ENCODE measurements around the gene PCDHGA12. TPM values are rescaled to one million over a fixed set of nuclear protein-coding genes. Genes with fewer than 3 reads are reported as not detected.
A peak's percentile ranks its signal among the peaks of the same experiment; 100 is the strongest.
"Not testable (repeated sequence)": the region's sequence is repeated elsewhere in the genome, so short reads cannot be mapped to it uniquely, and the experiment has no call there.

Gene PCDHGA12
- total RNA-seq, 1 donor from 2014 or later = 3.6 TPM

DNA sequence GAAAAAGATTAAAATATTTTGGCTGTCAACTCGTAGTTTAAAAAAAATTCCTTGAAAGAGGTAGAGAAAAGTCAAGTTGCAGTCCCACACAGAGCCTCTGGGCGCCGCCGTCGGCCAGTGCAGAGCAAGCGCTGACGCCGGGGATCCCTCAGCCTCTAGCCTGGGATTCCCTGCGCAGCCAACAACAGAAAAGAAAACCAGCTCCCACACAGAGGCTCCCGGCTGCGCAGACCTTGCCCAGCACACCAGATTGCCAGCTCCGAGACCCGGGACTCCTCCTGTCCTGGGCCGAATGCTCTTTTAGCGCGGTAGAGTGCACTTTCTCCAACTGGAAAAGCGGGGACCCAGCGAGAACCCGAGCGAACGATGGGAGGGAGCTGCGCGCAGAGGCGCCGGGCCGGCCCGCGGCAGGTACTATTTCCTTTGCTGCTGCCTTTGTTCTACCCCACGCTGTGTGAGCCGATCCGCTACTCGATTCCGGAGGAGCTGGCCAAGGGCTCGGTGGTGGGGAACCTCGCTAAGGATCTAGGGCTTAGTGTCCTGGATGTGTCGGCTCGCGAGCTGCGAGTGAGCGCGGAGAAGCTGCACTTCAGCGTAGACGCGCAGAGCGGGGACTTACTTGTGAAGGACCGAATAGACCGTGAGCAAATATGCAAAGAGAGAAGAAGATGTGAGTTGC lies 12.7 kb upstream of the PCDHGA12 start, which contains the start of gene PCDHGB7:
Gene PCDHGB7 (plus strand): TSS at position 184 of the 679 bp plus-strand sequence. CDS start 183 bp downstream, at position 367.
- H3K4me3 ChIP-seq (ENCODE audit: low read depth, low read length) = peak within 1 kb of the TSS; percentile 42
- peaks cover 18% of the 10 kb centered on the region for H3K27me3 ChIP-seq (ENCODE audit: control insufficient read depth, insufficient read depth, low read length)
- DNase-seq (ENCODE audit: low read depth); H3K36me3 ChIP-seq (ENCODE audit: control insufficient read depth, insufficient read depth, low read length): not testable (repeated sequence)
- TF ChIP-seq, protein P1, sequence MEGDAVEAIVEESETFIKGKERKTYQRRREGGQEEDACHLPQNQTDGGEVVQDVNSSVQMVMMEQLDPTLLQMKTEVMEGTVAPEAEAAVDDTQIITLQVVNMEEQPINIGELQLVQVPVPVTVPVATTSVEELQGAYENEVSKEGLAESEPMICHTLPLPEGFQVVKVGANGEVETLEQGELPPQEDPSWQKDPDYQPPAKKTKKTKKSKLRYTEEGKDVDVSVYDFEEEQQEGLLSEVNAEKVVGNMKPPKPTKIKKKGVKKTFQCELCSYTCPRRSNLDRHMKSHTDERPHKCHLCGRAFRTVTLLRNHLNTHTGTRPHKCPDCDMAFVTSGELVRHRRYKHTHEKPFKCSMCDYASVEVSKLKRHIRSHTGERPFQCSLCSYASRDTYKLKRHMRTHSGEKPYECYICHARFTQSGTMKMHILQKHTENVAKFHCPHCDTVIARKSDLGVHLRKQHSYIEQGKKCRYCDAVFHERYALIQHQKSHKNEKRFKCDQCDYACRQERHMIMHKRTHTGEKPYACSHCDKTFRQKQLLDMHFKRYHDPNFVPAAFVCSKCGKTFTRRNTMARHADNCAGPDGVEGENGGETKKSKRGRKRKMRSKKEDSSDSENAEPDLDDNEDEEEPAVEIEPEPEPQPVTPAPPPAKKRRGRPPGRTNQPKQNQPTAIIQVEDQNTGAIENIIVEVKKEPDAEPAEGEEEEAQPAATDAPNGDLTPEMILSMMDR (IDR thresholded peaks at IDR 0.05; ENCODE audit: insufficient read depth, low read length, poor library complexity, severe bottlenecking) = peak; percentile 83

DNA sequence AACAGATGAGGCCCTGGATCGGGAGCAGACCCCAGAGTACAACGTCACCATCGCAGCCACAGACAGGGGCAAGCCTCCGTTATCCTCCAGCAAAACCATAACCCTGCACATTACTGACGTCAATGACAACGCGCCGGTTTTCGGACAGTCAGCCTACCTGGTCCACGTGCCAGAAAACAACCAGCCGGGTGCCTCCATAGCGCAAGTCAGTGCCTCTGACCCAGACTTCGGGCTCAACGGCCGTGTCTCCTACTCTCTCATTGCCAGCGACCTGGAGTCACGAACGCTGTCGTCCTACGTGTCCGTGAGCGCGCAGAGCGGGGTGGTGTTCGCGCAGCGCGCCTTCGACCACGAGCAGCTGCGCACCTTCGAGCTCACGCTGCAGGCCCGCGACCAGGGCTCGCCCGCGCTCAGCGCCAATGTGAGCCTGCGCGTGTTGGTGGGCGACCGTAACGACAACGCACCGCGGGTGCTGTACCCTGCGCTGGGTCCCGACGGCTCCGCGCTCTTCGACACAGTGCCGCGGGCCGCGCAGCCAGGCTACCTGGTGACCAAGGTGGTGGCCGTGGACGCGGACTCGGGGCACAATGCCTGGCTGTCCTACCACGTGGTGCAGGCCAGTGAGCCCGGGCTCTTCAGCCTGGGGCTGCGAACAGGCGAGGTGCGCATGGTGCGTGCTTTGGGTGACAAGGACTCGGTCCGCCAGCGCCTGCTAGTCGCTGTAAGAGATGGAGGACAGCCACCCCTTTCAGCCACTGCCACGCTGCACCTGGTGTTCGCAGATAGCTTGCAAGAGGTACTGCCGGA lies 11.0 kb upstream of the PCDHGA12 start:
- no peak for DNase-seq (ENCODE audit: low read depth)
- Histone ChIP-seq H3K36me3 (ENCODE audit: control insufficient read depth, insufficient read depth, low read length) (peaks cover 1% of the 10 kb centered on the region), H3K27me3 (ENCODE audit: control insufficient read depth, insufficient read depth, low read length) (peaks cover 22% of the 10 kb centered on the region), H3K4me3 (ENCODE audit: low read depth, low read length) (no peak overlapping the region)
- TF ChIP-seq, protein P1 (IDR thresholded peaks at IDR 0.05; ENCODE audit: insufficient read depth, low read length, poor library complexity, severe bottlenecking) = no peak

DNA sequence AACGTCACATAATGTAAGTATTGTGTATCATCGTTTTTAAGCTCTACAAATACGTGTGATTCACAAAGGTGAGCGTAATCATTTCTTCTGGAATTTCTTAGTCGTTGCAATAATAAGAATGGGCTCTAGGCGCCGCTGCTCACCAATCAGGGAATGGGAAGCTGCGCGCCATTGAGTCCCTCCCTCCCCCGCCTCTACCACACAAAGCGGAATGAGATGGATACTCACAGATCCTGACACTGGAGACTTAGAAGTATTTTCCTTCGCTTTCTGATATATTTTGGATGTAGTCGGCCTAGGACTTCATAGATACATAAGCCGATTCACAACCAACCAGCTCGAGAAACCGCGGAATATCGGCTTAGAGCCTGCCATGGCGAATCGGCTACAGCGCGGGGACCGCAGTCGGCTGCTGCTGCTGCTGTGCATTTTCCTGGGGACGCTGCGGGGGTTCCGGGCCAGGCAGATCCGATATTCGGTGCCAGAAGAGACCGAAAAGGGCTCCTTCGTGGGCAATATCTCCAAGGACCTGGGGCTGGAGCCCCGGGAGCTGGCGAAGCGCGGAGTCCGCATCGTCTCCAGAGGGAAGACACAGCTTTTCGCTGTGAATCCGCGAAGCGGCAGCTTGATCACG lies 9.3 kb upstream of the PCDHGA12 start, which contains the start of gene PCDHGA11:
Gene PCDHGA11 (plus strand): TSS at position 197 of the 634 bp plus-strand sequence. CDS start 177 bp downstream, at position 374.
- TF ChIP-seq, protein P1 (IDR thresholded peaks at IDR 0.05; ENCODE audit: insufficient read depth, low read length, poor library complexity, severe bottlenecking) = peak; percentile 46
- Histone ChIP-seq H3K4me3 (ENCODE audit: low read depth, low read length) (peak within 1 kb of the TSS; percentile 42), H3K27me3 (ENCODE audit: control insufficient read depth, insufficient read depth, low read length) (peaks cover 19% of the 10 kb centered on the region), H3K36me3 (ENCODE audit: control insufficient read depth, insufficient read depth, low read length) (peaks cover 1% of the 10 kb centered on the region)
- DNase-seq (ENCODE audit: low read depth) = no peak

DNA sequence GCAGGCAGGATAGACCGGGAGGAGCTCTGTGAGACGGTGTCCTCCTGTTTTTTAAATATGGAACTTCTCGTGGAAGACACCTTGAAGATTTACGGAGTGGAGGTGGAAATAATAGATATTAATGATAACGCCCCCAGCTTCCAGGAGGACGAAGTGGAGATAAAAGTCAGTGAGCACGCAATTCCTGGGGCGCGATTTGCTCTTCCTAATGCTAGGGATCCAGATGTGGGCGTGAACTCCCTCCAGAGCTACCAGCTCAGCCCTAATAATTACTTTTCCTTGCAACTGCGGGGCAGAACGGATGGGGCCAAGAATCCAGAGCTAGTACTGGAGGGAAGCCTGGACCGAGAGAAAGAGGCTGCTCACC lies 8.8 kb upstream of the PCDHGA12 start:
- H3K27me3 ChIP-seq (ENCODE audit: control insufficient read depth, insufficient read depth, low read length) = peaks cover 19% of the 10 kb centered on the region
- DNase-seq (ENCODE audit: low read depth) = no peak
- TF ChIP-seq, protein P1 (IDR thresholded peaks at IDR 0.05; ENCODE audit: insufficient read depth, low read length, poor library complexity, severe bottlenecking) = no peak
- H3K36me3 ChIP-seq (ENCODE audit: control insufficient read depth, insufficient read depth, low read length) = peaks cover 1% of the 10 kb centered on the region
- H3K4me3 ChIP-seq (ENCODE audit: low read depth, low read length) = peak overlapping the region; percentile 42

DNA sequence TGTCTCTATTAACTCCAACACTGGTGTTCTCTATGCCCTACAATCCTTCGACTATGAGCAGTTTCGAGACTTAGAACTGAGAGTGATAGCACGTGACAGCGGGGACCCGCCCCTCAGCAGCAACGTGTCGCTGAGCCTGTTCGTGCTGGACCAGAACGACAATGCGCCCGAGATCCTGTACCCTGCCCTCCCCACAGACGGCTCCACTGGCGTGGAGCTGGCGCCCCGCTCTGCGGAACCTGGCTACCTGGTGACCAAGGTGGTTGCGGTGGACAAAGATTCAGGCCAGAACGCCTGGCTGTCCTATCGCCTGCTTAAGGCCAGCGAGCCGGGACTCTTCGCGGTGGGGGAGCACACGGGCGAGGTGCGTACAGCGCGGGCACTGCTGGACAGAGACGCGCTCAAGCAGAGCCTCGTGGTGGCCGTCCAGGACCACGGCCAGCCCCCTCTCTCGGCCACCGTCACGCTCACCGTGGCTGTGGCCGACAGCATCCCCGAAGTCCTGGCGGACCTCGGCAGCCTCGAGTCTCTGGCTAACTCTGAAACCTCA lies 7.5 kb upstream of the PCDHGA12 start:
- H3K4me3 ChIP-seq (ENCODE audit: low read depth, low read length) = no peak overlapping the region
- H3K27me3 ChIP-seq (ENCODE audit: control insufficient read depth, insufficient read depth, low read length) = peaks cover 19% of the 10 kb centered on the region
- peaks cover 1% of the 10 kb centered on the region for H3K36me3 ChIP-seq (ENCODE audit: control insufficient read depth, insufficient read depth, low read length)
- TF ChIP-seq, protein P1 (IDR thresholded peaks at IDR 0.05; ENCODE audit: insufficient read depth, low read length, poor library complexity, severe bottlenecking) = no peak
- DNase-seq (ENCODE audit: low read depth) = no peak

All from kidney epithelial cell (primary cell).